ENCODE results near the gene CHCHD3. TPM values are rescaled to one million over a fixed set of nuclear protein-coding genes. Genes with fewer than 3 reads are reported as not detected.

The CHCHD3 gene
- total RNA-seq, 2 experiments from 2014 or later, result 39.0 to 41.5 TPM

DNA sequence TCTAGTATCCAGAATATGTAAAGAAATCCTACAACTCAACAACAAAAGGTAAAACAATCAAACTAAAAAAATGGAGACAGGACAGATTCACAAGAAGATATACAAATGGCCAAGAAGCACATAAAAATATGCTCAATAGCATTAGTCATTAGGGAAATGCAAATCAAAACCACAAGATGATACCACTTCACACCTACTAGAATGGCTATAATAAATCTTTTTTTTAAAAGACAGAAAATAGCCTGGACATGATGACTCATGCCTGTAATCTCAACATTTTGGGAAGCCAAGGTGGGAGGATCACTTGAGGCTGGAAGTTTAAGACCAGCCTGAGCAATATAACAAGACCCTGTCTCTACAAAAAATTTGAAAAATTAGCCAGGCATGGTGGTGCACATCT lies 27.9 kb upstream of the CHCHD3 start:
- H3K36me3 Mint-ChIP-seq (ENCODE audit: low read depth), result no peaks in the 10 kb centered on the region
- H3K27ac Mint-ChIP-seq, result no peak overlapping the region
- no peaks in the 10 kb centered on the region for H3K4me1 Mint-ChIP-seq
- CTCF ChIA-PET, result no interaction called here
- POLR2A ChIA-PET, result no interaction called here
- H3K4me3 Mint-ChIP-seq, result no peak overlapping the region
- H3K27me3 Mint-ChIP-seq, result peaks cover 30% of the 10 kb centered on the region
- peaks cover 5% of the 10 kb centered on the region for H3K9me3 Mint-ChIP-seq
- no peak for DNase-seq

- CTCF ChIA-PET, result no interaction called here
- no peak for DNase-seq
- H3K27me3 Mint-ChIP-seq, result peaks cover 24% of the 10 kb centered on the region
- H3K4me1 Mint-ChIP-seq, result no peaks in the 10 kb centered on the region
- no peak overlapping the region for H3K4me3 Mint-ChIP-seq
- H3K9me3 Mint-ChIP-seq, result peaks cover 5% of the 10 kb centered on the region
- POLR2A ChIA-PET, result no interaction called here
- H3K36me3 Mint-ChIP-seq (ENCODE audit: low read depth), result no peaks in the 10 kb centered on the region
- H3K27ac Mint-ChIP-seq, result no peak overlapping the region
Observed at GRCh38 chr7:133108023-133108422, 26.1 kb upstream of the CHCHD3 start.

DNA sequence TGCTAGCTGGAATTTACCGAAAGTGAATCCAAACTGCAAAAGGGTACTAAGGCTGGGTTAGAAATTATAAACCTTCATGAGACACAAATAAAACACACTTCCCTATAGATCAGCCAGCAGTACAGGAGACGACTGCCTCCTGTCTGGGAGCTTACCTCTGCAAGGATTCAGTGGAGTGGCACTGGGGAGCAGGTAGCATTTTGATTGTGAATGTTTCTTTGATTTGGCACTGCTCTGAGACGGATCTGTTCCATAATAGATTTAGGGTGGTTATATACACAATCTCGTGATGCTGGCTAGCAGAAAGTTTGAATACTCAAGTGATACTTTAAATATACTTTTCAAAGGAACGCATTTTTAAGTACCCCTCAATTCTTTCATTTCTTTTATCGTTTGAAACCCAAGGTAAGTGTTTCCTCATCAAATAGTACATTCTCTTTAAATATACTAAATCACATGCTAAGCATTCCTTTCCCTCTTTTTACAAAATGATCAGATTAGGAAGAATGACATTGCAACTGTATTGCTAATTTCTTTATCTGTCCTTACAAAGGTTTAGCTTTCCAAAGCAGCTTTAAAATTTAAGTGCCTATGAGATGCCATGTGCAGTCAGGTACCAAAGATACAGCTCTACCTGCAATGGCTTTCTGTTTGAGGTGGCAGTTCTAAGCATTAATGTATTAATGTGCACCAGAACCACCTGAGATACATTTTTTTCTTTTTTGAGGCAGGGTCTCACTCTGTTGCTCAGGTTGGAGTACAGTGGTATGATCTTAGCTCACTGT lies 20.6 kb upstream of the CHCHD3 start:
- Mint-ChIP-seq H3K4me3 (no peak overlapping the region), H3K9me3 (no peaks in the 10 kb centered on the region), H3K4me1 (no peaks in the 10 kb centered on the region), H3K27ac (no peak overlapping the region), H3K36me3 (ENCODE audit: low read depth) (no peaks in the 10 kb centered on the region), H3K27me3 (peaks cover 2% of the 10 kb centered on the region)
- ChIA-PET POLR2A (no interaction called here), CTCF (no interaction called here)
- no peak for DNase-seq

GRCh38 chr7:133099633-133100286 lies 17.9 kb upstream of the CHCHD3 start:
- Mint-ChIP-seq H3K27me3 (peaks cover 2% of the 10 kb centered on the region), H3K27ac (no peak overlapping the region)

GRCh38 chr7:133095119-133095671 lies 13.3 kb upstream of the CHCHD3 start:
- CTCF ChIA-PET, result no interaction called here
- Mint-ChIP-seq H3K36me3 (ENCODE audit: low read depth) (no peaks in the 10 kb centered on the region), H3K9me3 (no peaks in the 10 kb centered on the region), H3K27ac (no peak overlapping the region), H3K27me3 (peaks cover 1% of the 10 kb centered on the region), H3K4me3 (no peak overlapping the region), H3K4me1 (no peaks in the 10 kb centered on the region)
- no peak for DNase-seq
- POLR2A ChIA-PET, result no interaction called here

More at GRCh38 chr7:133099633-133100286, 17.9 kb upstream of the CHCHD3 start:
- ChIA-PET CTCF (no interaction called here), POLR2A (no interaction called here)
- no peaks in the 10 kb centered on the region for H3K36me3 Mint-ChIP-seq (ENCODE audit: low read depth)
- no peak overlapping the region for H3K4me3 Mint-ChIP-seq
- H3K4me1 Mint-ChIP-seq, result no peaks in the 10 kb centered on the region
- H3K9me3 Mint-ChIP-seq, result no peaks in the 10 kb centered on the region
- no peak for DNase-seq

GRCh38 chr7:133091943-133092464 lies 10.1 kb upstream of the CHCHD3 start:
- H3K9me3 Mint-ChIP-seq, result no peaks in the 10 kb centered on the region
- H3K36me3 Mint-ChIP-seq (ENCODE audit: low read depth), result no peaks in the 10 kb centered on the region
- no peak for DNase-seq
- no peaks in the 10 kb centered on the region for H3K4me1 Mint-ChIP-seq
- H3K27me3 Mint-ChIP-seq, result no peaks in the 10 kb centered on the region
- no peak overlapping the region for H3K4me3 Mint-ChIP-seq
- CTCF ChIA-PET, result interaction anchor here (0.6 kb wide), 3 partner anchors 41 to 482 kb away, joined by 3 read pairs; no protein-coding TSS in a partner anchor
- POLR2A ChIA-PET, result no interaction called here
- H3K27ac Mint-ChIP-seq, result no peak overlapping the region

DNA sequence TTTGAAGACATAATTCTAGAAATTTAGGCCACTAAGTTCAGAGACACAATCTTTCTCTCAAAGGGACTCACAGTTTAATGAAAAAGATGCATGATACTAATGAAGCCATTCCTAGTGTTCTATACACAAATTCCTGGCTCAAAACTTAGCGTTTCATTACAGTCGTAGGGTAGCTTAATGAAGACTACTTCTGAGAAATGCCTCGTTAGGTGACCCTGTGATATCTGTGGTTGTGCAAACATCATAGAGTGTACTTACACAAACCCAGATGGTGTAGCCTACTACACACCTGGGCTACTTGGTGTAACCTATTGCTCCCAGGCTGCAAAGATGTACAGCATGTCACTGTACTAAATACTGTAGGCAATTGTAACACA lies 488 bp upstream of the CHCHD3 start:
- no peaks in the 10 kb centered on the region for H3K9me3 Mint-ChIP-seq
- H3K27me3 Mint-ChIP-seq, result peaks cover 2% of the 10 kb centered on the region
- ChIA-PET CTCF (interaction anchor here (1.5 kb wide), 1 partner anchor 1234 kb away, joined by 3 read pairs; no protein-coding TSS in a partner anchor), POLR2A (interaction anchor here (0.7 to 1.2 kb wide), 5 partner anchors 9 to 1234 kb away, joined by 4 to 6 read pairs (median 5); partner anchors contain the start of gene SLC35B4)
- peaks cover 7% of the 10 kb centered on the region for H3K36me3 Mint-ChIP-seq (ENCODE audit: low read depth)
- DNase-seq, result no peak
- H3K27ac Mint-ChIP-seq, result peak overlapping the region; percentile 76
- H3K4me1 Mint-ChIP-seq, result peaks cover 22% of the 10 kb centered on the region
- H3K4me3 Mint-ChIP-seq, result peak overlapping the region; percentile 77

GRCh38 chr7:133081119-133081598 lies 731 bp downstream of the CHCHD3 start:
- DNase-seq, result peak; percentile 19
- peaks cover 22% of the 10 kb centered on the region for H3K4me1 Mint-ChIP-seq
- POLR2A ChIA-PET, result interaction anchor here (0.6 to 1.0 kb wide), 2 partner anchors 173 to 1464 kb away, joined by 3 to 4 read pairs; no protein-coding TSS in a partner anchor
- H3K9me3 Mint-ChIP-seq, result no peaks in the 10 kb centered on the region
- H3K27me3 Mint-ChIP-seq, result no peaks in the 10 kb centered on the region
- peak overlapping the region; percentile 77 for H3K4me3 Mint-ChIP-seq
- peaks cover 12% of the 10 kb centered on the region for H3K36me3 Mint-ChIP-seq (ENCODE audit: low read depth)
- H3K27ac Mint-ChIP-seq, result peak overlapping the region; percentile 76
- CTCF ChIA-PET, result interaction anchor here (0.6 to 1.5 kb wide), 2 partner anchors 1021 to 1235 kb away, joined by 3 read pairs; no protein-coding TSS in a partner anchor

GRCh38 chr7:133079296-133079695 lies 2.6 kb downstream of the CHCHD3 start:
- Mint-ChIP-seq H3K4me1 (peaks cover 22% of the 10 kb centered on the region), H3K27ac (no peak overlapping the region), H3K9me3 (no peaks in the 10 kb centered on the region), H3K4me3 (no peak overlapping the region), H3K27me3 (no peaks in the 10 kb centered on the region), H3K36me3 (ENCODE audit: low read depth) (peaks cover 20% of the 10 kb centered on the region)
- POLR2A ChIA-PET, result no interaction called here
- CTCF ChIA-PET, result no interaction called here
- no peak for DNase-seq

DNA sequence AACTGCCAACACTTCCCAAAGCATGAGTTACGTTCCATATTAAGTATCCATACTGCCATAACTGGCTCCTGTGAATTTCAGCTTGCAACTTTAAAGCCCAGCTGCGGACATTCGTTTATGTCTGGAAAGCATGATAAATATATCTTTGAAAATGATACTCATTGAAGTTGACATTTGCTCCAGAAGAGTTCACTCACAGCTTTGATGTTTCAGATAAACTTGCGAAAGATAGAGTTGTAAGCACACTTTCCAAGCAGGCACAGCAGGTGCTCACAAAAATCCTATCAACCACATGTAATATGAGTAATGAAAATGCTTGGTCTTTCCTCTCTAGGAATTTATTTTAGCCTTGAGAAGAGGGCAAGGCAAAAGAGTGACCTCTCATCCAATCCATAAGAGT lies 4.5 kb downstream of the CHCHD3 start:
- Mint-ChIP-seq H3K9me3 (no peaks in the 10 kb centered on the region), H3K4me1 (peaks cover 22% of the 10 kb centered on the region), H3K27ac (no peak overlapping the region), H3K4me3 (no peak overlapping the region), H3K36me3 (ENCODE audit: low read depth) (peaks cover 20% of the 10 kb centered on the region), H3K27me3 (no peaks in the 10 kb centered on the region)
- DNase-seq, result no peak
- POLR2A ChIA-PET, result no interaction called here
- CTCF ChIA-PET, result no interaction called here

- POLR2A ChIA-PET, result no interaction called here
- peaks cover 22% of the 10 kb centered on the region for H3K36me3 Mint-ChIP-seq (ENCODE audit: low read depth)
- no peak overlapping the region for H3K27ac Mint-ChIP-seq
- H3K4me1 Mint-ChIP-seq, result peaks cover 17% of the 10 kb centered on the region
- no peak for DNase-seq
- no peak overlapping the region for H3K4me3 Mint-ChIP-seq
- H3K9me3 Mint-ChIP-seq, result no peaks in the 10 kb centered on the region
- H3K27me3 Mint-ChIP-seq, result no peaks in the 10 kb centered on the region
- CTCF ChIA-PET, result no interaction called here
Observed at GRCh38 chr7:133076142-133076541, 5.7 kb downstream of the CHCHD3 start.

GRCh38 chr7:133071506-133071905 lies 10.4 kb downstream of the CHCHD3 start:
- Mint-ChIP-seq H3K4me1 (no peaks in the 10 kb centered on the region), H3K27me3 (no peaks in the 10 kb centered on the region), H3K36me3 (ENCODE audit: low read depth) (peaks cover 32% of the 10 kb centered on the region), H3K4me3 (no peak overlapping the region), H3K27ac (no peak overlapping the region), H3K9me3 (no peaks in the 10 kb centered on the region)
- CTCF ChIA-PET, result no interaction called here
- DNase-seq, result no peak
- POLR2A ChIA-PET, result no interaction called here

- CTCF ChIA-PET, result no interaction called here
Observed at GRCh38 chr7:133070562-133070961, 11.3 kb downstream of the CHCHD3 start.

More at GRCh38 chr7:133070562-133070961, 11.3 kb downstream of the CHCHD3 start:
- POLR2A ChIA-PET, result no interaction called here
- no peaks in the 10 kb centered on the region for H3K4me1 Mint-ChIP-seq
- H3K27me3 Mint-ChIP-seq, result no peaks in the 10 kb centered on the region
- no peak overlapping the region for H3K27ac Mint-ChIP-seq
- no peak for DNase-seq
- H3K36me3 Mint-ChIP-seq (ENCODE audit: low read depth), result peaks cover 31% of the 10 kb centered on the region
- H3K4me3 Mint-ChIP-seq, result no peak overlapping the region
- H3K9me3 Mint-ChIP-seq, result no peaks in the 10 kb centered on the region

Measured in activated CD4-positive, alpha-beta memory T cell treated with anti-CD3 and anti-CD28 coated beads, Interleukin-2, amount 10 ng/mL, durations not matched to agents 7 days and 5 days (primary cell).